ENCODE measurements around the gene TMEM237.

DNA sequence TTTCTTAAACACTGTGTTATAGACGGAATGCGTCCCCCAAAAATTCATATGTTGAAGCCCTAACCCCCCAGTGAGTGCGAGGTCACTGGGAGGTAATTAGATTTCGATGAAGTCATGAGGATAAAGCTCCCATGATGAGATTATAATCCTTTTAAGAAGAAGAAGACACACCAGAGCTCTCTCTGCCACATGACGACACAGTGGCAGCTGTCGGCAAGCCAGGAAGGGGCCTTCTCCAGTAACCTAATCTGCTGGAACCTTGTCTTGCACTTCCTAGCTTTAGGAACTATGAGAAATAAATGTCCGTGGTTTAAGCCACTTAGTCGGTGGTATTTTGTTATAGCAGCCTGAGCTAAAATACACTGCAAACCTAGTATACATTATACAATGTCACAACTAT, 12.3 kb downstream of the TMEM237 start:
- TF ChIP-seq GATA3 (IDR thresholded peaks at IDR 0.05; ENCODE audit: low read depth, low read length) (no peak), GATA2 (IDR thresholded peaks at IDR 0.05; ENCODE audit: low read depth, low read length) (no peak)

Measured in SH-SY5Y (cell line).